GM20431 (cell line): ENCODE data around the gene TCF7.

Experiments used
- in situ Hi-C: fragments of 300-500 bp; cut with MseI, MboI; formaldehyde crosslinking; loops from one replicate; pipeline ENCODE4 v1.15.0; 2020; ENCODE audit warnings: low sequenced_read_pairs; ENCODE audit not compliant: unreplicated experiment

The TCF7 gene

DNA sequence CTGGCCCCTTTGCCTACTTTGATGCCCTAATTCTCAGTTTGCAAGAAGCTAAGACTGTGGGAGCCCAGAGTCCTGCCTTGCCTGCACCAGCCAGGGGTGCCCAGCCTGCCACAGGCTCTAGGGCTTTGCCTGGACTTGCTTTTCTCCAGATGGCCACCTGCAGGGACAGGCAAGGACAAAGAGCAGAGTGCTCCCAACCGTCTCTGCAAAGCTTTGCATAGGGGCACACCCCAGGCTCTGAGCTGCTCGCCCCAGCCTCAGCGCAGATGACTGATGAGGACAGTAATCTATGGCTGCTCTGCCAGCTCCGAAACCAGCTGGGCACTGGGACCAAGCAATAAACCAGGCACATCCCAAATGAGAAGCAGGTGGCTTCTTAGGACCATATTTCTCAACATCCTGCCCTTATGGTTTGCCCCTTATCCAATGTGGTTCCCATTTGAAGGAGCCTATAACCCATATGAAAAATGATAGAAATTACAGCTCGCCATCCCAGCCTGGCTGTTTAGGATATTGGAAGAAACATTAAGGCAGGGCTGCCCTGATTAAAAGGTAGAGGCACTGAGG lies 25.4 kb upstream of the TCF7 start:
- in situ Hi-C loops = no loop called here

- in situ Hi-C loops = no loop called here
Measured at GRCh38 chr5:134090522-134090921, 24.0 kb upstream of the TCF7 start.

DNA sequence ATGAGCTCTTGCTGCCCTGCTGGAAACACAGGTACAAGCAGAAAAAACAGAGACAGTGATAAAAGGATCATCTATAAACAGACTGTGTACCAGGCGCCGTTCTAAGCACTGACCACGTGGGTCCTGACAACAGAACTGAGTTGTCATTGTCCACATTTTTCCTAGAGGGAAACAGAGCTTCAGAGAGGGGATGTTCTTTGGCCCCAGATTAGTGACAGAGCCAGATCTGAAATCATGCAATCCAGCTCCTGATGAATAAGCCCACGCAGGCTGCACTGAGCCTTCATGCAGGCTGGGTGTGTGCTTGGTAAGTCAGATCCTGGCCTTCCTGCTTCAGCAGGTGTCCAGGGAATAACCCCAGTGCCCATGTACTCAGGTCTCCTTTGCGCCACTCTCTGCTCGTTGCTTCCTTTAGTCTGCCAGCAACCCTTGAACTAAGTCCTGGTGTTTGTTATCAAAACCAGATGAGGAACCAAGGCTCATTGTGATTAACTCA lies 22.8 kb upstream of the TCF7 start:
- in situ Hi-C loops = no loop called here

GRCh38 chr5:134092875-134093274 lies 21.6 kb upstream of the TCF7 start:
- in situ Hi-C loops = no loop called here

- in situ Hi-C loops = no loop called here
Measured at GRCh38 chr5:134093351-134093750, 21.1 kb upstream of the TCF7 start.

- in situ Hi-C loops = no loop called here
Measured at GRCh38 chr5:134095293-134095692, 19.2 kb upstream of the TCF7 start.

DNA sequence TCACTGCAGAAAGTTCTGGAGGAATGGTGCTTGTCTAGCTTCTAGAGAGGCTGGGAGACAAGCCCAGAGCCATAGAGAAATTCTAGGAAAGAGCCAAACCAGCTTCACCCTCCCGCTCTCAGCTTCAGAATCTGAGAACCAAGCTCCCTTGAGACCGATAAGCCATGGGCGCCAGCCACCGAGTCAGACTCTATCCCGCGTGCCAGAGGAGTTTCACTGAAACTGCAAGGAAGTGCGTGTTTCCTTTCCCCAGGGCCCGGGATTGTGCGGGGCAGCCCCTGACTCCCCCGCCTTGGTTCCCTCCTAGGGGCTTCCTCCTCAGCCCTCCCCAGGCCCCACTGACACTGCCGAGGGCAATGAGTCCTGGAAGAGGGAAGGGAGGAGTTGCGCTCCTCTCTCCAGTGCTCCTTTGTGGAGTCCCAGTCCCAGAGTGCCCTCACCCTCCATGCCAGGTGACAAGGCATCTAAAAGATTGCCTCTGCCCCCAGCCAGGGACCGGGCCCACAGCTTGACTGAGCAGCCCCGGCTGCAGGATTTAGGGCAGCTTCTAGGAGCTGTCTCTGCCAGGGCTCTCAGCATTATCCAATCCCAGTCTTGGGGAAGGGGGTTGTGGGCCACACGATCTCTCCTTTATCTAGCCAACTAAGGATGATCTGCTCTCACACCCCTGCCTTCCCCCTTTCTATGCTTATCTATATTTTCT lies 18.4 kb upstream of the TCF7 start:
- in situ Hi-C loops = no loop called here

- in situ Hi-C loops = no loop called here
Measured at GRCh38 chr5:134097211-134097749, 17.2 kb upstream of the TCF7 start.

DNA sequence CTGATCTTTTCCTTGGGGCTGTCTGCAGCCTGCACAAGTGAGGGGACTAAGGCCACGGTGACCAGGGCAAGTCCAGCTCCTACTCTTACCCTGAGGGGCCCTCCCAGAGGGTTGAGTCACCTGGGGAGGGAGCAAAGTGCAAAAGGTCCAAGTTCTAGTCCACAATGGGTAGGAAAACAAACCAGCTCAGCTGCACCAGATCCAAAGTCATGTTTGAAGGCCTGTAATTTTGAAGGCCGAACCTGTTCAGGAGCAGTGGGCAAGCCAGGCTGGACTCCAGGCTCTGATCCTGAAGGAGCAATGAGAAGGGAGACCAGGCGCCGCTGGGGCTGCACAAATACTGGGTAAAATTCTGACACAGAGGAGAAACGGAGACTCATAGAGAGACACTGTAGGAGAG lies 15.8 kb upstream of the TCF7 start:
- in situ Hi-C loops = no loop called here

GRCh38 chr5:134099288-134099872 lies 15.1 kb upstream of the TCF7 start:
- in situ Hi-C loops = no loop called here

DNA sequence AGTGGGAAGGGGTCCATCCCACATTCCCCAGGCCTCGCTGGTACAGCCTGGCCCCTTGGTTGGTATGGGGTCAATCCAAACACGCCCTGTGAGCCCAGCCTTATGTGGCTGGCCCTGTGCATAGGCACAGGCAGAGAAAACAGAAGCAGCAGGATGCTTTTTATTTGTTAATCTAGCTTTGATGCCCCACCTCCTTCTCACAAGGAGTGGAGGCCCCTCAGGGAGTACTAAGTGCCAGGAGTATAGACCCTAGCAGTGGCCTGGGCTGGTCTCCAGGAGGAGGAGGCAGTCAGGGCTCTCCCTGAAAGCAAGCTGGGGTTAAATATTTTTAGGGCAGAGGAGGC lies 14.6 kb upstream of the TCF7 start:
- in situ Hi-C loops = no loop called here

DNA sequence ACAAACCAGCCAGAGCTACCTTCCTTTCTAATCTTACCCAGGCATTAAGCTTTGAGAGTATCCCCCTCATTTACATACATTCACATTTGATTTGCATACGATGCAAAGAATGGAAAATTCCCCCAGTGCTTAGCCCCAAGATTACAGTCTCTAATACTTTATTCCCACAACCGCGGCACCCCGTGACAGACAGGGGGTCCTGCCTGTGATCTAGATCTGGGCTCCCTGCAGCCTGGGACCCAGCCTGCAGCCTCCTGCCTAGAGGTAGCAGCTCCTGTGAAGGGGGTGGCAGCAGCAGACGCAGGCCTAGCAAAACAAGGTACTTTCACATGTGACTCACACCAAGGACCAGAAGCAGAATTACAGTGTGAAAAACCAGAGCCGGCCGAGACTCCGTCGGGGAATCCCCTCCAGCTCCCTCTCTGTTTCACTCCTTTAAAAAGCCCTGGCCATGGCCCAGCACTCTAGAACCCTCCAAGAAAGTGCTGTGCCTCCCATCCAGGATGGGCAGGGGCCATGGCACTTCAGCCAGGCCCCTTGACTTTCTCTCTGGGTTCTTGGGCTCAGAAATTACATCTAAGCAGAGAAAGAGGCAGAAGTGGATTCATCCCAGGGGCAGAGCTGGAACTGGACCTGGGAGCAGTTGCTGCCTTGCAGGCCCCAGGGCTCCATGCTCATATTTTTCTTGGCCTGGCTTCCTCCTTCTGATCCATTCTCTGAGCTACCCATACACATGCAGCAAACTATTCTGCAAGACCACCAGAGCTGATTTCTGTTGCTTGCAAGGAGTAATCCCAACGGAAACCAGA lies 14.0 kb upstream of the TCF7 start:
- in situ Hi-C loops = no loop called here

- in situ Hi-C loops = no loop called here
Measured at GRCh38 chr5:134101686-134102439, 12.6 kb upstream of the TCF7 start.

DNA sequence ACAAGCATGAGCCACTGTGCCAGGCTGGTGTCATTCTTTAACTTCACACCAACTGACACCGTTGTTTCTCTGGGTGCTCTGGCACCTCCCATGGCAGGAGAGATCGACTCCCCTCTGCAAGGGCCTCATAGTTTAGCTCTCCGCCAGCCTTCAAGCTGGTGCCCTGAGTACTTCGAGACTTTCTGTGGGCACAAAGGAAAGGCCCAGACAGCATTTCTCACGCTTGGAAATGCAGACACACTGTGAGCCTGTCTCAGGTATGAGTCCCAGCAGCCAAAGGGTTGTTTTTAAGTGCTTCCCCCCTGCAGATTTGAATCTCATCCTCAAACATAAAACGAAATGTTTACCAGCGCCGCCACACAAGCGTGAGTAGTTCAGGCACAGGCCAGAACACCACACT lies 11.1 kb upstream of the TCF7 start:
- in situ Hi-C loops = no loop called here

DNA sequence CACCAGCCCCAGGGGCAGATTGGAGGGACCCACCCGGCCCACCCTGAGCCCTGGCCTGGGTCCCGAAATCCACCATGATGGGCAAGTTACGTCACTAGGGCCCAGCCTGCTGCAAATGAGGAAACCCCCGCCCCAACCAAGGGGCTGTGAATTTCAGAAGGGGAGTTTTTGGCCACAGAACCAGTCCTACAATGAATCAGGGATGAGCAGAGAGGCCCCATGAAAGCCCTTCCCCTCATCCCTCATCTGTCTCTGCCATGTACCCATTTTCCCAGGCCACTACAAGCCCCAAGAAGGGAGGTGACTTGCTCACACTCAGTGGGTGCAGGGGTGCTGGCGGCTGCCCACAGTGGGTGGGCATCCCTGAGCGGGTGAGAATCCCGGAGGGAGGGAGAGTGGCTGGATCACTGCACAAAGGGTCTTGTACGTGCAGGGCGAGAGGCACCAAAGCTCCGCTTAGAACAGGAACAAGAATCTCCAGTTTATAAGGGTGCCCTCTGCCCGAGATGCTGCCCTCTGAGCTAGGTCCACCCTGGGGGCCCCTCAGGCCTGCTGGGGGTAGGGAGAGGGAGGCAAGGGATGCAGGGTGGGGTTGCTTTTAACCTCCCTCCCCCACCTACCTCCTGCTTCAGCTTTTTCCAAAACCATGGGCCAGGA lies 10.4 kb upstream of the TCF7 start:
- in situ Hi-C loops = no loop called here

DNA sequence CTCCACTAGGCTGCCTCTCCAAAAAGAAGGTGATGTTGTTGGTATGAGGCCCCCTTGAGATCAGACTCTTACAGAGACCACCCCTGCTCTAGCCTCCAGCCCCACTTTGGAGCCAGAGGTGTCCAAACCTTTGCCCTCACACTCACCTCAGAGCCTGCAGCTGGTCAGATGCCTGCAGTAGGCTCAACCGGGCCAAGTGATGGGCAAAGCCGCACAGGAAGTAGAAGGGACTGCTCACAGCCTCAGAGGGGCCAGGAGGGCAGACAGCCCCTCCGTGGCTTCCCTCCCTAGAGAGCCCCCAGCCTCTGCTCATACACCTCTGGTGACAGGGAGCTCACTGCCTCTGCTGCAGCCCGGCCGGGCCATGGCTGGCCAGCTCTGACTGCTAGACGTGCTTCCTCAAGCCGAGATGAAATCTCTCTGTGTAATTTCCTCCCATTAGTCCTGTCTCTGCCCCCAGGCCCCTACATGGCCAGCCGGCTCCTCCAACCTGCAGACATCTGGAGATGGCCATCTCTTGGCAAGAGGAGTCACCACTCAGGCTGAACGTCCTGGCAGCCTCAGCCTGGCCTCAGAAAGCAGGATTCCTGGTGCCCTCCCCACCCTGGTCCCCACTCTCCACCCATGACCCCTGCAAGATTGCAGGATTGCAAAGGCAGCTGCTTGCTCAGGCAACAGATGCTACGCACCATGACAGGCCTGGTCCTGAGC lies 7.3 kb upstream of the TCF7 start:
- in situ Hi-C loops = no loop called here

- in situ Hi-C loops = no loop called here
Measured at GRCh38 chr5:134107779-134108178, 6.7 kb upstream of the TCF7 start.

DNA sequence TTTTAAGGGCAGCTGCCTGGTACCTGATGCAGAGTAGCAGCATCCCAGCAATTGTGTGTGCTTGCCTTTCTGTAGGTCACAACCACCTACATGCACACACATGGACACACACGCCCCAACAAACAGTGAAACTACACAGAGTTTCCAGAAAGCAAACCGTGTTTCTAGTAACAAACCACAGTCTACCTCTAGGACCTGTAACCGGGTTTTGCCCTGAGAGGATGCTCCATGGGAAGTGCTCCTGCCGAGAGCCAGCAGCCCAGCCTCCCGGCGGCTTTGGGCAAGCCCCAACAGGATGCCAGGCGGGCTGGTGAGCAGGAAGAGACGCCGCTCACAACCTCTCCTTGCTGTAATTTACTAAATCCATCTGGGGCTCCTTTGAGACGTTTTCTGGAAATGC lies 4.1 kb upstream of the TCF7 start:
- in situ Hi-C loops = no loop called here
